Measurements from ENCODE around the gene TLN1.

Gene TLN1

GRCh38 chr9:35728041-35728971 is 3.7 kb downstream of the TLN1 start:
- peak; percentile 49 for DNase-seq (ENCODE audit: low read depth)

- DNase-seq (ENCODE audit: low read depth) = no peak
These were observed 4.3 kb downstream of the TLN1 start for GRCh38 chr9:35727676-35728040.

- no peak for DNase-seq (ENCODE audit: low read depth)
These were observed 5.1 kb downstream of the TLN1 start for GRCh38 chr9:35726931-35727330.

- no peak for DNase-seq (ENCODE audit: low read depth)
These were observed 6.6 kb downstream of the TLN1 start for GRCh38 chr9:35725362-35725761.

GRCh38 chr9:35723908-35724307 is 8.1 kb downstream of the TLN1 start:
- no peak for DNase-seq (ENCODE audit: low read depth)

- DNase-seq (ENCODE audit: low read depth) = no peak
These were observed 8.6 kb downstream of the TLN1 start for GRCh38 chr9:35723426-35723825.

- no peak for DNase-seq (ENCODE audit: low read depth)
These were observed 12.4 kb downstream of the TLN1 start for GRCh38 chr9:35719546-35719945.

- DNase-seq (ENCODE audit: low read depth) = no peak
These were observed 13.1 kb downstream of the TLN1 start for GRCh38 chr9:35718721-35719511.

GRCh38 chr9:35717132-35717870 is 14.7 kb downstream of the TLN1 start:
- no peak for DNase-seq (ENCODE audit: low read depth)

GRCh38 chr9:35716230-35716629 is 15.8 kb downstream of the TLN1 start:
- DNase-seq (ENCODE audit: low read depth) = no peak

GRCh38 chr9:35714579-35715252 is 17.3 kb downstream of the TLN1 start:
- no peak for DNase-seq (ENCODE audit: low read depth)

- DNase-seq (ENCODE audit: low read depth) = no peak
These were observed 17.9 kb downstream of the TLN1 start for GRCh38 chr9:35714123-35714522.

- DNase-seq (ENCODE audit: low read depth) = no peak
These were observed 18.4 kb downstream of the TLN1 start for GRCh38 chr9:35713578-35713977.

- DNase-seq (ENCODE audit: low read depth) = no peak
These were observed 19.1 kb downstream of the TLN1 start for GRCh38 chr9:35712762-35713400.

- DNase-seq (ENCODE audit: low read depth) = no peak
These were observed 20.2 kb downstream of the TLN1 start for GRCh38 chr9:35711501-35712428.

GRCh38 chr9:35710818-35711500 is 21.0 kb downstream of the TLN1 start:
- no peak for DNase-seq (ENCODE audit: low read depth)

- no peak for DNase-seq (ENCODE audit: low read depth)
These were observed 23.8 kb downstream of the TLN1 start for GRCh38 chr9:35708146-35708545.

GRCh38 chr9:35706951-35707350 is 25.0 kb downstream of the TLN1 start:
- DNase-seq (ENCODE audit: low read depth) = no peak

GRCh38 chr9:35705836-35706430 is 26.1 kb downstream of the TLN1 start:
- DNase-seq (ENCODE audit: low read depth) = no peak
